Natural killer cell (primary cell): ENCODE results near the gene PYGM. TPM values are rescaled to one million over a fixed set of nuclear protein-coding genes. Genes with fewer than 3 reads are reported as not detected.

Source experiments
- ATAC-seq, 3 donors: fragments of 150-1000 bp in 2 of 3; fragments of 200-7000 bp in 1 of 3; cut with Tn5 transposase; 1 replicate in 1 of 3; 2 replicates in 2 of 3; pipeline ENCODE4 v1.10.0; 2021; ENCODE audit warnings: mild to moderate bottlenecking in 2 of 3, moderate library complexity in 2 of 3
- DNase-seq, 2 donors: peaks; one replicate each; pipeline versions ENCODE4 v3.0.0 to v3.0.0-alpha.2; 2013 to 2021; ENCODE audit warnings: mixed read lengths in 1 of 2
- H3K27ac ChIP-seq: one replicate; pipeline ENCODE4 v1.5.1; 2013; ENCODE audit warnings: mild to moderate bottlenecking, low read length
- H3K27me3 ChIP-seq: one replicate; pipeline ENCODE4 v1.6.1; 2013; ENCODE audit warnings: low read length; ENCODE audit not compliant: control insufficient read depth, insufficient read depth
- H3K36me3 ChIP-seq: one replicate; pipeline ENCODE4 v1.6.1; 2013; ENCODE audit warnings: low read length; ENCODE audit not compliant: control insufficient read depth, insufficient read depth
- H3K4me1 ChIP-seq: one replicate; pipeline ENCODE4 v1.6.1; 2013; ENCODE audit warnings: low read length; ENCODE audit not compliant: control insufficient read depth, insufficient read depth
- H3K4me3 ChIP-seq: one replicate; pipeline ENCODE4 v1.5.1; 2013; ENCODE audit warnings: low read length
- H3K9me3 ChIP-seq: one replicate; pipeline ENCODE4 v1.6.1; 2013; ENCODE audit warnings: low read length; ENCODE audit not compliant: control insufficient read depth, insufficient read depth
- H3K27ac Mint-ChIP-seq, 2 donors: one replicate each; pipeline ENCODE4 v1.8.0; 2022; ENCODE audit warnings: mild to moderate bottlenecking in 2 of 2, mixed read lengths in 2 of 2, moderate library complexity in 1 of 2
- H3K27me3 Mint-ChIP-seq, 2 donors: one replicate each; pipeline ENCODE4 v1.8.0; 2022; ENCODE audit warnings: low read depth in 2 of 2, mixed read lengths in 2 of 2
- H3K36me3 Mint-ChIP-seq: one replicate; pipeline ENCODE4 v1.8.0; 2022; ENCODE audit warnings: mixed read lengths
- H3K4me1 Mint-ChIP-seq, 2 donors: one replicate each; pipeline ENCODE4 v1.8.0; 2022; ENCODE audit warnings: mixed read lengths in 2 of 2
- H3K4me3 Mint-ChIP-seq: one replicate; pipeline ENCODE4 v1.8.0; 2022; ENCODE audit warnings: mild to moderate bottlenecking, moderate library complexity, mixed read lengths
- H3K9me3 Mint-ChIP-seq, 2 donors: one replicate each; pipeline ENCODE4 v1.8.0; 2022; ENCODE audit warnings: mixed read lengths in 2 of 2
- WGBS: methylation state at CpG from one replicate; pipeline ENCODE4 v1.1.7; 2013; ENCODE audit warnings: missing lambda C conversion rate; ENCODE audit not compliant: insufficient coverage; 5-methylcytosine and 5-hydroxymethylcytosine counted together
- intact Hi-C: fragments of 100-400 bp; cut with micrococcal nuclease; formaldehyde crosslinking; loops from one replicate; pipeline ENCODE4 v1.14.2; 2022
- total RNA-seq, 4 donors: library from RNA; stranded (reverse); fragments of 120-200 nt in 1 of 4; gene quantifications; one replicate each; pipeline versions ENCODE4 v1.2.3 to v1.2.4, GENCODE V29; 2013 to 2022
- TF ChIP-seq, protein P1 (sequence below): fragments of 200-600 bp; IDR thresholded peaks from one replicate; pipeline ENCODE4 v1.8.0; 2022; ENCODE audit warnings: antibody characterized with exemption

Gene PYGM
- total RNA-seq, 3 donors from 2014 or later (not counting 1 experiment from before 2014, with no cell fraction given): 4.1 to 8.4 (median 6.1) TPM

DNA sequence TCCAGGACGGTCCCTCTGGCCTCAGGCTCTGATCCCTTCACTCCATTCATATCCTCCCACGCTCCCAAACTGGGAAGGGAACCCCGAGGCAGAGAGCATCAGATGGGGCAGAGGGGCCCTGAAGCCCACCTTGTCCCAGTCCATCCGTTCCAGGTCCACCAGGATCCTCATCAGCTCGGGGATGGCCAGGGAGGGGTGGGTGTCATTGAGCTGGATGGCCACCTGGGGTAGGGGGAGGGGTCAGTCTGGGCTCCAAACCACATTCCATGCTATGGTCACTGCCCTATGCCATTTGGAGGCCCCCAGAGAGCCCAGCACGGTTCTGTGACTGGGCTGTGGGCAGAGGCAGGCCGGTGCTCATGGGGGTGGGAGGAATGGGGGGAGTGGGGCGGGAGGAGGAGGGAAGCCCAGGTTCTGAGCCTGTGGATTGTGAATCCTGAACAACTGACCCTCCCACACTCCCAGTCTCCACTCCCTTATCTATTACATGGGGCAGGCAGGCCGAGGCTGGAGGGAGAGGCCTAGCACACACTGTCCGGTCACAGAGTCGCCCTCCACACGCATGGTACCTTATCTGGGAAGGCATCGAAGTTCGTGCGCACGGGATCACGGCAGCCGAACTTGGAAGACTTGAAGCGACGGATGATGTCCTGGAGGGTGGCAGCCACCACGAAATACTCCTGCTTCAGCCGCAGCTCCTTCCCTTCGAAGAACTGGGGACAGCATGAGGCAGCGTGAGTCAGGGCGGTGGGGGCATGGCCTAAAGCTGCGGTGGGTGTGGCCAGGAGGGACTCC, 5.5 kb downstream of the PYGM start:
- intact Hi-C loops: no loop called here
- DNase-seq (no peak), ATAC-seq (no peak)
- no peaks in the 10 kb centered on the region for H3K9me3 Mint-ChIP-seq
- Histone ChIP-seq H3K27ac (no peak overlapping the region), H3K4me3 (no peak overlapping the region), H3K36me3 (peaks cover 24% of the 10 kb centered on the region), H3K27me3 (no peaks in the 10 kb centered on the region), H3K4me1 (peaks cover 43% of the 10 kb centered on the region), H3K9me3 (no peaks in the 10 kb centered on the region)
- H3K36me3 Mint-ChIP-seq: no peaks in the 10 kb centered on the region
- peaks cover 15 to 25% of the 10 kb centered on the region in 2 donors for H3K4me1 Mint-ChIP-seq
- no peak overlapping the region for H3K4me3 Mint-ChIP-seq
- TF ChIP-seq, protein P1, sequence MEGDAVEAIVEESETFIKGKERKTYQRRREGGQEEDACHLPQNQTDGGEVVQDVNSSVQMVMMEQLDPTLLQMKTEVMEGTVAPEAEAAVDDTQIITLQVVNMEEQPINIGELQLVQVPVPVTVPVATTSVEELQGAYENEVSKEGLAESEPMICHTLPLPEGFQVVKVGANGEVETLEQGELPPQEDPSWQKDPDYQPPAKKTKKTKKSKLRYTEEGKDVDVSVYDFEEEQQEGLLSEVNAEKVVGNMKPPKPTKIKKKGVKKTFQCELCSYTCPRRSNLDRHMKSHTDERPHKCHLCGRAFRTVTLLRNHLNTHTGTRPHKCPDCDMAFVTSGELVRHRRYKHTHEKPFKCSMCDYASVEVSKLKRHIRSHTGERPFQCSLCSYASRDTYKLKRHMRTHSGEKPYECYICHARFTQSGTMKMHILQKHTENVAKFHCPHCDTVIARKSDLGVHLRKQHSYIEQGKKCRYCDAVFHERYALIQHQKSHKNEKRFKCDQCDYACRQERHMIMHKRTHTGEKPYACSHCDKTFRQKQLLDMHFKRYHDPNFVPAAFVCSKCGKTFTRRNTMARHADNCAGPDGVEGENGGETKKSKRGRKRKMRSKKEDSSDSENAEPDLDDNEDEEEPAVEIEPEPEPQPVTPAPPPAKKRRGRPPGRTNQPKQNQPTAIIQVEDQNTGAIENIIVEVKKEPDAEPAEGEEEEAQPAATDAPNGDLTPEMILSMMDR: no peak
- H3K27ac Mint-ChIP-seq: no peak overlapping the region
- H3K27me3 Mint-ChIP-seq: no peaks in the 10 kb centered on the region
- 95% methylated on average over 23 of the region's 26 CpGs for WGBS

DNA sequence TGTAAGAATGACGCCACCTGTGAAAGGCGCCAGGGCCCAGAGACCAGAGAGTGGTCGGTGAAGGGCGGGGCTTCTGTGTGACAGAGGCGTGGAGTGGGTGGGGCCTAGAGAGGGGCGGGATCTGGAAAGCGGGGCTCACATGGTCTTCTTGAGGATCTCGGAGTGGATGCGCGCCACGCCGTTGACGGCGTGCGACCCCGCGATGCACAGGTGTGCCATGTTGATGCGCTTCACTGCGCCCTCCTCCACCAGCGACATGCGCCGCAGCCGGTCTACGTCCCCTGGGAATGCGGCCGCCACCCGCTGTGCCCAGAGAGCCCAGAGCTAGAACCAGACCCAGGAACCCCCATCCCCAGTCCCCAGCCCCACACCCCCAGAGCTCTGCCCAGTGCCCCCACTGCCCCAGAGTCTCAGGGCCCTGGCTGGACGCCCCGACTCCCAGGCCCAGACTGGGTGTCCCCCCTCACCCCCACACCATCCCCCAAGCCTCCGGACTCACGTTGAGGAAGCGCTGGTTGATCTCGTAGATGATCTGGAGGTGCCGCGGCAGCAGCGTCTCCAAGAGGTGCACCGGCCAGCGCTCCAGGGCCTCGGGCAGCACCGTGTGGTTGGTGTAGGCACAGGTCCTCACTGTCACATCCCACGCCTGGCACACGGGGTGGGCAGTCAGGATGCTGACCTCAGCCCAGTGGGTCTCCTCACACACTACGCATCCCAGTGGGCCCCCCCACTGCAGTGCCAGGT, 6.2 kb downstream of the PYGM start:
- ATAC-seq (no peak), DNase-seq (no peak)
- Mint-ChIP-seq H3K36me3 (no peaks in the 10 kb centered on the region), H3K4me1 (peaks cover 14 to 23% of the 10 kb centered on the region in 2 donors), H3K9me3 (no peaks in the 10 kb centered on the region), H3K27me3 (no peaks in the 10 kb centered on the region), H3K27ac (no peak overlapping the region), H3K4me3 (no peak overlapping the region)
- Histone ChIP-seq H3K4me3 (no peak overlapping the region), H3K27ac (no peak overlapping the region), H3K9me3 (no peaks in the 10 kb centered on the region), H3K4me1 (peaks cover 36% of the 10 kb centered on the region), H3K36me3 (peaks cover 24% of the 10 kb centered on the region), H3K27me3 (no peaks in the 10 kb centered on the region)
- intact Hi-C loops: no loop called here
- WGBS: 95% methylated on average over 43 of the region's 43 CpGs
- TF ChIP-seq, protein P1: no peak

DNA sequence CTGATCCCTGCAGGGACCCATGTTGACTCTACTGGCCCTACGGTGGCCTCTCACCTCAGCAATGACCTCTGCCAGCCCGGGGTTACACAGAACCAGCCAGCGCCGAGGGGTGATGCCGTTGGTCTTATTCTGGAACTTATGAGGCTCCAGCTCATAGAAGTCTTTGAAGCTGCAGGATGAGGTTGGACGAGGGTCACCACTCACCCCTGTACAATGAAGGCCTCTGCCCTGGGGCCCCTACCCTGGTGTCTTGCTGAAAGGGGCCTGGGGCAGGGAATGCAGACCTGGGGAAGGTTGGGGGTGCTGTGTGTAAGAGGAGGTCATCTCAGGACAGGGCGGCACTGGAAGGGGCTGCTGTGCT, 6.8 kb downstream of the PYGM start:
- WGBS: 93% methylated on average over 7 of the region's 7 CpGs
- H3K4me3 Mint-ChIP-seq: no peak overlapping the region
- no peaks in the 10 kb centered on the region for H3K9me3 ChIP-seq
- DNase-seq: no peak
- ATAC-seq: no peak
- H3K36me3 ChIP-seq: peaks cover 24% of the 10 kb centered on the region
- no peak overlapping the region for H3K27ac ChIP-seq
- H3K27me3 ChIP-seq: no peaks in the 10 kb centered on the region
- intact Hi-C loops: no loop called here
- H3K4me1 Mint-ChIP-seq: peaks cover 14 to 27% of the 10 kb centered on the region in 2 donors
- no peaks in the 10 kb centered on the region for H3K27me3 Mint-ChIP-seq
- H3K36me3 Mint-ChIP-seq: no peaks in the 10 kb centered on the region
- H3K27ac Mint-ChIP-seq: no peak overlapping the region
- H3K4me3 ChIP-seq: no peak overlapping the region
- TF ChIP-seq, protein P1: no peak
- no peaks in the 10 kb centered on the region for H3K9me3 Mint-ChIP-seq
- H3K4me1 ChIP-seq: peaks cover 30% of the 10 kb centered on the region
